ENCODE measurements around the gene VGF. TPM values are rescaled to one million over a fixed set of nuclear protein-coding genes. Genes with fewer than 3 reads are reported as not detected.

Gene VGF
- total and polyA plus RNA-seq, 7 donors: 0.03 to 4.3 (median 0.10) TPM; not detected in 4

GRCh38 chr7:101173752-101174244, 8.4 kb upstream of the VGF start:
- peak overlapping the region; percentile 39 for H3K4me3 ChIP-seq
- H3K4me1 ChIP-seq: peaks cover 17% of the 10 kb centered on the region
- no peaks in the 10 kb centered on the region for H3K9me3 ChIP-seq
- intact Hi-C loops (cut with DNase I): no loop called here
- 3 to 5% (median 4%) methylated on average over 16 of the region's 16 CpGs for WGBS, 3 donors
- no peak for TF ChIP-seq CTCF (IDR thresholded peaks at IDR 0.05)
- H3K27ac ChIP-seq: no peak overlapping the region
- peak in 3 of 4 donors; percentile 53 to 68 (median 60) for ATAC-seq
- DNase-seq: no peak
- H3K27me3 ChIP-seq (ENCODE audit: insufficient read depth in 3 of 3, low read length in 2 of 3): peaks cover 0 to 99% (median 52%) of the 10 kb centered on the region in 3 donors
- no peaks in the 10 kb centered on the region for H3K36me3 ChIP-seq (ENCODE audit: insufficient read depth in 1 of 2, low read depth in 1 of 2)

DNA sequence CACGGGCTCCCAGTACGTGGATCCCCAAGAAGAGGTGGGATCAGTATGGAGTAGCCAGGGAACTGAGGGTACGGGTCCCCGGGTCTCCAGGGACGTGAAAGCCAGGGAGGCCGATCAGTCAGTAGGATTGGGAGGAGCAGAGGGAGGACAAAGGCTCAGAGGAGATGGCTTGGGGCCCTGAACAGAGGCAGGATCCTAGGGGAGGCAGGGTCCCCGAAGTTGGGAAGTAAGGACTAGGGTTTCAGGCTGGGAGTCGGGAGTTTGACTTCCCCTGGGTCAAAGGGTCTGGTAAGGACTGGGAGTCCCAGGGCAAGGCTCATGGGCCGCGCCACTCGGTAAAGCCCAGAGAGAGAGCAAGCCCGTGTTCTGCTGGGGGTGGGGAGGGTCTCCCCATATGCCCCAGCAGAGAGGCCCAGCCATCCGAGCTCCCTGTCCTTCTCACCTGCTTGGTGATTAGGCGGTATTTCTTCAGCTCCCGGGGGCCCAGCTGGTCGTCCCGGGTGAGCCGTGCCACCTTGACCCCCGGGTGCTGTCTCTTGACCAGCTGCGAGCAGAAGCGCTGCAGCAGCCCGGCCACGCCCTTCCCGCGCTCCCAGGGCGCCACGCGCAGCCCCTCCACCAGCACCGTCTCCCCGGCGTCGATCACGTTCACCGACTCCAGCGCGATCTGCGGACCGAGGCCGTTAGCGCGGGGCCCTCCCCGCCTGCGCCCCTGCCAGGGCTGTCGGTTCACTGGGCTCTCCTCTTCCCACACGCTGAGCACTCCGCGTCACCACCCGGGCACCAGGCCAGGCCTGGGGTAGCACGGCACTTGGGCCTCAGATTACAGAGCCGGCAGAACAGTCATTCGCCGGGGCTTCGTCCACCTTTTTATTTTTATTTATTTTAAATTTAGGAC, 7.7 kb upstream of the VGF start:
- ATAC-seq (peak; percentile 51 to 92 (median 90)), DNase-seq (peak; percentile 70 to 86)
- 1 to 2% (median 1%) methylated on average over 51 to 53 of the region's 53 CpGs for WGBS, 3 donors
- Histone ChIP-seq H3K36me3 (ENCODE audit: insufficient read depth in 1 of 2, low read depth in 1 of 2) (no peaks in the 10 kb centered on the region), H3K27ac (no peak overlapping the region), H3K9me3 (no peaks in the 10 kb centered on the region), H3K27me3 (ENCODE audit: insufficient read depth in 3 of 3, low read length in 2 of 3) (peaks cover 0 to 99% (median 52%) of the 10 kb centered on the region in 3 donors), H3K4me3 (peak overlapping the region; percentile 39), H3K4me1 (peaks cover 17% of the 10 kb centered on the region)
- intact Hi-C loops (cut with DNase I): no loop called here
- TF ChIP-seq CTCF (IDR thresholded peaks at IDR 0.05): no peak

- 1 to 2% (median 1%) methylated on average over 67 to 79 of the region's 79 CpGs for WGBS, 3 donors
- Histone ChIP-seq H3K4me3 (peak overlapping the region; percentile 15), H3K9me3 (no peaks in the 10 kb centered on the region), H3K27me3 (ENCODE audit: insufficient read depth in 3 of 3, low read length in 2 of 3) (peaks cover 0 to 99% (median 58%) of the 10 kb centered on the region in 3 donors), H3K27ac (no peak overlapping the region), H3K36me3 (ENCODE audit: insufficient read depth in 1 of 2, low read depth in 1 of 2) (no peaks in the 10 kb centered on the region), H3K4me1 (peaks cover 17% of the 10 kb centered on the region)
- no peak for ATAC-seq
- DNase-seq: no peak
- intact Hi-C loops (cut with DNase I): no loop called here
- no peak for TF ChIP-seq CTCF (IDR thresholded peaks at IDR 0.05)
Measured at GRCh38 chr7:101172005-101172853, 6.9 kb upstream of the VGF start.

- H3K4me1 ChIP-seq: peaks cover 17% of the 10 kb centered on the region
- no peaks in the 10 kb centered on the region for H3K36me3 ChIP-seq (ENCODE audit: insufficient read depth in 1 of 2, low read depth in 1 of 2)
- DNase-seq (no peak), ATAC-seq (no peak)
- intact Hi-C loops (cut with DNase I): no loop called here
- peaks cover 0 to 97% (median 61%) of the 10 kb centered on the region in 3 donors for H3K27me3 ChIP-seq (ENCODE audit: insufficient read depth in 3 of 3, low read length in 2 of 3)
- H3K4me3 ChIP-seq: no peak overlapping the region
- 0 to 3% (median 1%) methylated on average over 13 of the region's 13 CpGs for WGBS, 3 donors
- no peak for TF ChIP-seq CTCF (IDR thresholded peaks at IDR 0.05)
- no peak overlapping the region for H3K27ac ChIP-seq
- no peaks in the 10 kb centered on the region for H3K9me3 ChIP-seq
Measured at GRCh38 chr7:101171442-101171837, 6.1 kb upstream of the VGF start.
